H1 (cell line): ENCODE measurements around the gene B4GALNT3. TPM values are rescaled to one million over a fixed set of nuclear protein-coding genes. Genes with fewer than 3 reads are reported as not detected.

Experiments
- polyA plus RNA-seq, 7 experiments: library from polyadenylated mRNA; depleted of rRNA in 3 of 7; stranded (reverse) in 5 of 7; unstranded in 2 of 7; fragments of >200 nt in 5 of 7; fragments of 200-250 nt in 2 of 7; gene quantifications; 1 replicate in 5 of 7; 2 replicates in 1 of 7; 4 replicates in 1 of 7; pipeline versions ENCODE4 v1.2.1 to v1.2.3, GENCODE V29; 2011 to 2013; ENCODE audit warnings: missing spikeins in 2 of 7, mixed read lengths in 2 of 7
- small RNA-seq: library from polyadenylated mRNA; stranded (forward); fragments of <200 nt; extraction: miRNeasy Mini kit (QIAGEN cat#:217004); gene quantifications from one replicate; pipeline ENCODE3, GENCODE V24; 2013; ENCODE audit not compliant: insufficient read depth
- total RNA-seq: library from RNA; stranded (reverse); fragmentation: NEBNext Ultra II Directional; extraction: Animal tissue kit (Norgen Biotek cat#: 25700); gene quantifications from 2 replicates; pipeline ENCODE4 v1.2.1, GENCODE V29; 2021

B4GALNT3 gene
- total and polyA plus RNA-seq, 2 of the 8 experiments (the other 6 are each of a cell fraction or from before 2014, with no cell fraction given): 12.5 to 20.3 TPM

Small RNA genes within 50 kb of the gene (small RNA-seq; reads per million reads assigned to genes)
- gene RNU7-103P: not detected

Other genes starting within 250 kb of the B4GALNT3 start
- gene SLC6A12, start 245.8 kb upstream of the B4GALNT3 start, total RNA-seq: 0.65 and 1.1 TPM in 2 replicates
- gene SLC6A12, start 245.8 kb upstream of the B4GALNT3 start, polyA plus RNA-seq (2011; rRNA removed): 0.63 and 0.70 TPM in 2 replicates
- not detected in 2 replicates for gene SLC6A13, start 197.1 kb upstream of the B4GALNT3 start, total RNA-seq
- 0.03 and 0.19 TPM in 2 replicates for gene SLC6A13, start 197.1 kb upstream of the B4GALNT3 start, polyA plus RNA-seq (2011; rRNA removed)
- 36.9 and 45.7 TPM in 2 replicates for gene KDM5A, start 70.6 kb upstream of the B4GALNT3 start, total RNA-seq
- gene KDM5A, start 70.6 kb upstream of the B4GALNT3 start, polyA plus RNA-seq (2011; rRNA removed): 5.7 and 6.3 TPM in 2 replicates
- gene CCDC77, start 58.3 kb upstream of the B4GALNT3 start, total RNA-seq: 29.3 and 30.4 TPM in 2 replicates
- gene CCDC77, start 58.3 kb upstream of the B4GALNT3 start, polyA plus RNA-seq (2011; rRNA removed): 6.1 and 10.3 TPM in 2 replicates
- gene NINJ2, start 203.5 kb downstream of the B4GALNT3 start, total RNA-seq: not detected in 2 replicates
- 1.4 and 1.5 TPM in 2 replicates for gene NINJ2, start 203.5 kb downstream of the B4GALNT3 start, polyA plus RNA-seq (2011; rRNA removed)